ENCODE data around the gene XCR1. TPM values are rescaled to one million over a fixed set of nuclear protein-coding genes. Genes with fewer than 3 reads are reported as not detected.

The XCR1 gene
- total RNA-seq, 2 donors from 2014 or later: 0.14 to 0.37 TPM

DNA sequence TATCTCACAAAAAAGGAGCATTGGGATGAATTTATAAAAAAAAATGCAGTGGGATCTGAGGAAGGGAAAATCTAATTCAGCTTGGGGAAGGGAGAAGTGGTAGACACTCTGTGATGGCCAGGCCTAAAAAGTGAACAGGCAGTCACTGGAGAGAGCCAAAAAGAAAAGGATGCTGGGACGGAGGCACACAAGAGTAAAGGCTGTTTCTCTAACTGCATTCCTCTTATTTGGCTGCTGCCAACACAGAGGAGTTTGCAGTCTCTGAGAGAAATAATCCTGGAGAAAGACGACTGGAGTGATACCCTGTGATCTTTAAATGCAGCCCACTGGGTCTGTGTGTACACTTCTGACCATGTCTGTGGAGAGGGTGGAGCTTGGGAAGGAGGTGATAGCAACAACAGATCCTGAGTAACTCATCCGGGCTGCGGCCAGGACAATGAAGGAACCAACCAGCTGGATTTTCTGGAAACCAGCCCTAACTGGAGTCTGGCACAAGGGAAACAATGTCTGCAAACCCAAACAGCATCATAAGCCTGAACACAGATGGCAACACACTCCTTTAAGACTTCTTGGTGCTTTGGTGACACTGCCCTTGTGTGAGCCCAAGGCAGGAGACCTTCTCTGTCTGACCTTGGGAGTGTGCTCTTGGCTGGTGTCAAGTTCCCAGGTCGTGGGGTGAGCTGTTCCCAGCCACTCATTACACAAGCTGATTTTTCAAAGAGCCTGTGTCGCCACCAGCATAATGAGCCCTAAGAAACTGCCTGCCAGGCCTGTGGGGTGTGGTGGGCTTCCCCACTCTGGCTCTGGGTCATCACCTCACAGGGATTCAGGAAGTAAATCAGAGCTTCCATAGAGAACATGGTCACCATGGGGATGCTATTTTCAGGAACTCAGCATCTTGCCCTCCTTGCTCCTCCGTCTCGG is 39.7 kb downstream of the XCR1 start:
- DNase-seq (ENCODE audit: low spot score): peak; percentile 86
- intact Hi-C loops (cut with DNase I): no loop called here

DNA sequence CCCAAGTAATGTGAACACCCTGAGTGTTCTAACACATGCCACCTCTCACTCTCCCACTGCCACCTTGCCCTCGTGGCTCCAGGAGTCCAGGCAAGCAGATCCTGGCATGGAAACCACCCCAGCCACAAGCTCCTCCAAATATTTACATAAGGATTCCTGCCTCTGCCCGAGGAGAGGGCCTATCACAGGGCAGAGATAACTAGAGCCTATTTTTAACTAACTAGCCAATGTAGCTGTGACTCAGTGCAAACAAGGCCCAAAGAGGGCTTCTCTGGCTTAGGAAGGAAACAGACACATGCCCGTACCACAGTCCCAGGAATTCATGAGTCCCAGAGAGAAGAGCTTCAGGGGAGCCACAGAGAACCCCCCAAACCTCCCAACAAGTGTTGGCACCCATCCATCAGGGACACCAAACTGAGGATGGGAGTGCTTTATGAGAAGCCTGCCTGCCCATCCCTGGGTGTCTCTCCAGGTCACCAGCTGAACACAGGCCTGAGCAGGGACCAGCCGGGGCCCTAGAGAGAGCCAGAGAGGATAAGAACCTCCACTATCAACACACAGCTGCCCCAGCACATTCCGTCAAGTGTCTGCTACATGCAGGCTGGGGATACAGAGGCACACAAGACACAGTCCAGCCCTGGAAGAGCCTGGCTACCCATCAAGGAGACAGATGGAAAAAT is 40.8 kb downstream of the XCR1 start:
- intact Hi-C loops (cut with DNase I): no loop called here
- no peak for DNase-seq (ENCODE audit: low spot score)

DNA sequence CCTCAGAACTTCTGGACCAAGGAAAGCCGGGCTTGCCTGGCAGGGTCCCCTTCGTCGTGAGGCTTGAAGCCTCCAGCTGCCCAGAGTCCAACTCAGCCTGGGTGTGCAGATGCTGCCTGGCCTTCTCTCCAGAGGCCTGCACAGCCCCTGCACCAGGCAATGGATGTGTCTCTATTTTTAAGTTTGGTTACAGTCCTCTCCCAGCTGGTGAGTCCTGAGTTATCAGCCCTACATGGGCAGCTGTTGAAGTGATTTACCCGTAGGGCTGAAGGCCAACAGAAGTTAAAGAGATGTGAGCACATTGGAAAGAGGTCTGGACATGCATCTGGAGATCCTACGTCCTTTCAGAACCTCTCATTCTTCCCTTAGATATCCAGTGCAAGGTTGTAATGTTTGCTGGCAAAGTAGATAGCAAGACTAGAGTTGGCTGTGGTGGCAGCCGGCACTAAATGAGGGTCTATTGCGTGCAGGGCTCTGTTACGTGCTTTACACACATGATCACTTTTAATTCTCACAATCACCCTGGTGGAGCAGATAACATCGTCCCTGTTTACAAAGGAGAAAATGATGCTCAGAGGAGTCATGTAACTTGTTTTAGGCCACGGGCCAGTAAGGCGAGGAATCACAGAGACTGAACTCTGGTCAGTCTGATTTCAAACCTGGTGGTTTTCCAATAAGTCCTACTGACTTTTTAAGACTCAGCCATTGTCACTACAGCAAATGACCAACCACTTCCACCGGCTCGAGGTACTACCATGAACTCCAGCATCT is 41.6 kb downstream of the XCR1 start:
- no peak for DNase-seq (ENCODE audit: low spot score)
- intact Hi-C loops (cut with DNase I): no loop called here

DNA sequence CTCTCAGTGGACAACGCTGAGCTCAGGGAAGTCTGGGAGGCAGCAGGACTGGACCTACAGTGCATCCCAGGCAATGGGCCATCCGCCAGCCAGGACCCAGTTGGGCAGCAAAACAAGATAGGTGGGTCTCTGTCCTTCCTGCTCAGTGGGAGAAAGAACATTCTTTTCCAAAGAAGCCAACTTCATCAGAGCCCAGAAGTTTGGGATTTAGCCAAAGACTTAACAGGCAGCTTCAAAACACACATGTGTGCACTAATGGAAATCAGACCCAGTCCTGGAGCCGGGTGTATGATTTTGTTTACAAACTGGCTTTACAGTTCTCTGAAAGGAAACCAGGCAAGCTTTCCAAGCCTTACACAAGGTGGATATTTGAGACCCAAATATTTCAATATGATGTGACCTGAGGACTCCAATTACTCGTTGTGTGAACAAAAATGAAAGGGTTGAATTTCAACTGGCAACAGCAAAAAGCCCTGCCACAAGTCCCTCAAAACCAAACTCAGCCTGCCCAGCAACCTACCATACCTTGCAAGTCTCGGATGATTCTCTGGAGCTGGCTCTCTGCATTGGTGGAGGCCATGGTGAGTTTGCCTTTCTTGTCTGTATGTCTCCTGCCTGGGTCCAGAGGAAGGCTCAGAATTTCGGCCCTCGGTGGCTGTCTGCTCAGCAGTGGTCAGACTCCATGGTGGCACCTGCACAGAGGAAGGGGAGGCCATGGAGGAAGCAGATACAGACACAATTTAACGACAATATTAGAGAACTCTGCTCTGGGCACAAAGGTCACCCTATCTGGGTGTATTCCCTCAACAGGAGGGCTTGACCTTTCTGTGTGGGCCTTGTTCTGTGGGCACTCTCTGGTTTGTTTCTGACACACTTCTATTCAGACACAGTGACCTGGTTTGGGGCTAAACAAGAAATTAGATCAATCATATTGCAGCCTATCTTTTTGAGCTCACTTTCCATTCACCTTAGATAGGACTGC is 42.7 kb downstream of the XCR1 start:
- intact Hi-C loops (cut with DNase I): no loop called here
- no peak for DNase-seq (ENCODE audit: low spot score)

DNA sequence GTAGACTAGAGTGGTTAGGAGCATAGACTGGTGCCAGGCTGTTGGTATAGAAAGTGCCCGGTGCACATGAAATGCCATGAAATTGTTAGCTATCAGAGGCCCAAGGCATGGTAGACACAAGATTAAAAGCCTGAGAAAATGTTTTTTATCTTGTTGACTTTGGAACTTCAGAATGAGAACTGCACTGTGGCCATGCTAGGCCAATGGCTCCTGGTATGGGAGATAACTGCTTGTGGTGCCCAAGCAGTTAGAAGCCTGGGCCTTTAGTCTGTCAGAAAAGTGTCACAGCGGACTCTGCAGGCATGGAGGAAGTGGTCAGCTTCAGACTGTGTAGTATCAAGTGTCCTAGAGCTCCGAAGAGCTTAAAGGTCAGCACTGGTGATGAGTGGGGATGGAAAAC is 43.5 kb downstream of the XCR1 start:
- no peak for DNase-seq (ENCODE audit: low spot score)
- intact Hi-C loops (cut with DNase I): no loop called here

DNA sequence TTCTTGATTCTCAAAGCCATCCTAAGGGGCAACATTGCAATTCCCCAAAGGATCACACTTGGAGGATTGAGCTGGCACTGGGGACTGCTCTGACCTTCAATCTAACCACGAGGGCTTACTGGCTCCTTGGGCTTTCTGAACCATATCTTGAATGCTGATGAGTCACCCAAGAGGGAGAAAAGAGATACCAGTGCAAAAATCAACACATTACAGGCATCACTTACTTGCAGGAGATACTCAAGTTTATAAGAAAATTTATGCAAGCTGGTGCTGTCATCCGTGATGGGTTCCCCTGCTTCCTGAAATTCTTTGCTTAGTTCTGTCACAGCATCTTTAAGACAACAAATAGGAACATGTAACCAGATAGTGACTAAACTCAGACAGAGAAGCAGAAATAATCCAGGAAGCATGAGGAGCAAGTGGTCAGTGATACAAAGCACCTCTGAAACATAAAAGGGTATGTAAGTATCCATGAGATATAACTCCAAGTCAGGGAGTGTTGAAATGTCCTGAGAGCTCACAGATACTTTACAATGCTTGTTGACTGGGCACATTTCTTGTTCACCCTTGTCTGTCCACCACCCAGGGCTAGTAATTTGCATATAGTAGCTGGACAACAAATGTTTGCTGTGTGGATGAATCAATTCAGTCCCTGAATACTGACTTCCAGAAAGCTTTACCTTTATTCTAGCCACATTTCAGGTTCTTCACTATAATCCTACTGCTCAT is 45.8 kb downstream of the XCR1 start:
- DNase-seq (ENCODE audit: low spot score): no peak
- intact Hi-C loops (cut with DNase I): no loop called here

DNA sequence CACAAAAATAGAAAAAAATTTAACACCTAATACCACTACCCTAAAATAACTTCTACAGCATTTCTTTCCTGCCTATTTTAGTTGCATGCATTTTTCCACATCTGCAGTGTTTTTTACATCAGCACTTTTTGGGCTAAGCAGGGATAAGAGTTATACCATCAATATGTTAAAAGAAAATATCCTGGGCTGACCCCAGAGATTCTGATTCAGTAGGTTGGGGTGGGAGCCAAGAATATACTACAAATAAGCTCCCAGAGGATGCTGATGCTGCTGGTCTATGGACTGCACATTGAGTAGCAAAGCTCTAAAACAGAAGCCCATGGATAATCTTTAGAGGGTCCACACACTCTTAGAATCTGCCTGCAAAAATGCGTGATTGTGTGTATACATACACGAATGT is 46.5 kb downstream of the XCR1 start:
- no peak for DNase-seq (ENCODE audit: low spot score)
- intact Hi-C loops (cut with DNase I): no loop called here

DNA sequence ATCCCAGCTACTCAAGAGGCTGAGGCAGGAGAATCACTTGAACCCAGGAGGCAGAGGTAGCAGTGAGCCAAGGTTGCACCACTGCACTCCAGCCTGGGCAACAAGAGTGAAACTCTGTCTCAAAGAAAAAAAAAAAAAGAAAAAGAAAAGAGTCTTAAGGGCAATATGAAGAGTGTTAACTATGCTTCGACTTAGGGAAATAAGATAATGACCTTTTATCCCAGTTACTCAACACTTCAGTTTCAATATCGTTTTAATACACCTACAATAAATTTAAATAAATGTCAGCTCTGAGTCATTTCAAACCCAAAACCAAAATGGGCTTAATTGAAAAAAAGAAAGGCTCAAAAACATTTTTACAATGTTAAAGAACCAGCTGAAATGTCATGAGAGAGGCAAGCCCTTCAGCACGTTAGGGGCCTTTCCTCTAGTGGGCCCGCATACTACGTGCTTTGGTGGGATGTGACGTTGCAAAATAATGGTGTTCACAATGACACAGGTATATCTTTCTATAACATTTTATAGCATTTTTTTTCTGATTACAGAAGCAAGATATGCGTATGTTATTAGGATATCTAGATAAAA is 47.0 kb downstream of the XCR1 start:
- intact Hi-C loops (cut with DNase I): no loop called here

DNA sequence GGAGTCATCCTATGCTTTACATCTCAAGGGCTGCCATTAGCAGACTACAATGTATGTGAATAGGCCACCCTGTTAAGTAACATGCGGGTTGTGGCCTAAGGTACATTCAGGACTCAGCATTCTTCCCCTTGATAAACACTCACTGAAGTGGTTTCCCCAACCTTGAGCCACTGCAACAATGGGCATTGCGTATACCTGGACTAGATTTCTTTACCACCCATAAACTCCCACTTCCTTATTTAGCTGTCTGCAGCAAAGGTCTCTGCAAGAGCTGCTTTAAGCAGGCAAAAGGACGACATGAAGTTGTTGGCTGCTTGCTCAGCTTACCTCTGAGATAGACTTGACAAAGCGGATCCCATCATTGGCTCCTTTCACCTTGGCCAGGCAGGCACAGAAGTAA is 47.9 kb downstream of the XCR1 start:
- no peak for DNase-seq (ENCODE audit: low spot score)
- intact Hi-C loops (cut with DNase I): no loop called here

More for the DNA sequence above, 47.0 kb downstream of the XCR1 start:
- no peak for DNase-seq (ENCODE audit: low spot score)

DNA sequence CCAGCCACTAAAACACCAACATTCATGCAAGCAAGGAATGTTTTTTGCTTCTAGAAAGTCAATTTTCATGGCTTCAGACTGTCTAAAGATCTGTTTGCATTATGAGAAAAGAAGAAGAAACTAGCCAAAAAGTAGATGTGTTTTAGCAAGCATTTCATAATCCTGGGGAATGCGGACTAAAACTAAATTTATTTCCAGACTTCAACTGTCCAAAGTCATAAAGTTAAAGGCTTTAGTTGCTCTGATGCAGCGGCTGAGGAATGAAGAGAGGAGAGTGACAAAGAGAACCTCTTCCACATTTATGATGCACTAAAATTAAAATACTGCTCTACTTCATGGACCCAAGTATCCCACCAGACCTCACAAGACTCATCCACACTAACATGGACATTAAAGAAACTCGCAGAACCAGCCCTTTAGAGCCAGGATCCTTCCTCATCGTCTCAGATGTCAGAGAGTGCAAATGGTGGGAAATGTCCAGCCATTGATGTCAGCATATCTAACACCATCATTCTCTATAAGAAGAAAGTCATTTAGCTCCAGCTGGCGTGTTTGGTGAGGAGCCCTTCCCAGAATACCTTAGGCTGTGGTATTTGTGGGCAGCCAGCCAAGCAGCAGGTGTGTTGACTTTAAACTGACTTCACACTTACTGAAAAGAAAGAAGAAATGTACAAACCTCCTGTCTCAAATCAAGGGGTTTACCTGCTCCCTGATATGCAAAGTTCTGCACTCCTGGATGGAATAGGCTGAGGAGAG is 49.1 kb downstream of the XCR1 start:
- DNase-seq (ENCODE audit: low spot score): no peak
- intact Hi-C loops (cut with DNase I): no loop called here

DNA sequence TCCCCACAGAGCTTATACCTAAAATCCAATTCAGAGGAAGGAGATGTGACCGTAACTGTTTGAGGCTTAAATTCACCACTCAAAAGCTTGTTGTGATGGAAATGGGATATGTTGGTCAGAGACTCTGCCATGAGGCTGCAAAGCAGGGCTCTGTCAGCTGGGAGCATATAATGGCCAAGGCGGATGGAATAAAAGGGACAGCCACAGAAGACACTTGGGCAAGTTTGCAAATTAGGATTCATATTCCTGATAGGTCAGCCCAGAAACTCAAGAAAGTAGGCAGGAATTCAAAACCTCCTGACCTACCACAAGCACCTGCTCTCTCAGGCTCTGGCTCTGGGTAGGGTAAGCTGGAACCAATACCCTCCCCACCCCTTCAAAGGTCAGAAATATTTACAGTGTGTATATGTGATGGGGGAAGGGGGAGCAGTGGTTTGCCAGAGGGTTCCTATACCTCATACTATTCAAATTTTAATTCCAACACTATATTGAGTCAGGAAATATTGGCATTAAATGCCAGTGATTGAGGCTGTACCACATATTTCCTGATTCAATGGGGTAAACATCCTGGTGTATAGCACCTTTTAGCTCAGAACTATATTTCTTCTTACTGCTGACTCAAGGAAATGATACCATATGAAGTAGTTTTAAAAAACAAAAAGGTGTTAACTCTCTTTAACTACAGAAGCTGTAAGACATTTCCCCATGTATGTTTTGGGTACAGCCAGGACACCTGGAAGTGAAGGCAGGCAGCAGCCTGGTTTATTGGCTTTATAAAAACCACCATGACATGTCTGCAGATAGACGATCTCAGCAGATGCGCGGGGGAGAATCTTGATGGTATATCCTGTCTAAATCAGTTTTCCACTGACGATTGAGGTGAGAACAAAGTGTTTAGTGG is 50.8 kb downstream of the XCR1 start:
- intact Hi-C loops (cut with DNase I): no loop called here
- DNase-seq (ENCODE audit: low spot score): no peak

DNA sequence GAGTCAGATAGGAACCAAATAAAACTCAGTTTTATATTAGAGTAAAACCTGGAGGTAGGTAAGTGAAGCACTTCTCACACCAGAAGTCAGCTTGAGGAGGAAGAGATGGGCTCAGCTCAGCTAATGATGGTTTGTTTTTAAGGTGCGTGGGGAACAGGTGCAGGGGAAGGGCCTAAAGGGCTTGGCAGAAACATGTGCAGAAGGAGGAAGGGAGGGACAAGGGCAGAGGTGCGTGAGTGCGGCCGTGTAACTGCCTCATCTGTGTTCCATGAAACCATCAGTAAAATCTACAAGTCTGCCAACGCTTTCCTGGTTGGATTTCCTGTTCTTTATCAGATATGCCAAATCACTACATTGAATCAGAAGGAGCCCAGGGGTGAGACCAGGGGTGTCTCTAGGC is 51.6 kb downstream of the XCR1 start:
- intact Hi-C loops (cut with DNase I): no loop called here
- DNase-seq (ENCODE audit: low spot score): no peak

DNA sequence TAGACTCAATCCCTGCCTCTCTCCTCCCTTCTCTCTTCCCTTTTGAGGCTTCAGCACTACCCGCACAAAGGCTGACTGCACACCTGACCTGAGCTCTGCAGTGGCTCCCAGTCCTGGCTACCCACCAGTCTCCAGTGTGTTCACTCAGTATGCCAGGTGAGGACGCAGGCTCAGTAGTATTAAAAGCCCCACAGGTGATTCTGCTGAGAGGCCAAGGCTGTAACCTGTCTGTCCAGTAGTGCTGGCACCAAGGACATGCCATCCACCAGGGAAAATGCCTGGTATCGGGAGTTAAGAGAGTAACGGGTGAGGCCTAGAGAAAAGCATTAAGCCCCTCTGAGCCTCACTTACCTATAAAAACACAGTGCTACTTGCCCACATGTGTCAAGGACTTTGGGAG is 52.6 kb downstream of the XCR1 start:
- DNase-seq (ENCODE audit: low spot score): no peak
- intact Hi-C loops (cut with DNase I): no loop called here

DNA sequence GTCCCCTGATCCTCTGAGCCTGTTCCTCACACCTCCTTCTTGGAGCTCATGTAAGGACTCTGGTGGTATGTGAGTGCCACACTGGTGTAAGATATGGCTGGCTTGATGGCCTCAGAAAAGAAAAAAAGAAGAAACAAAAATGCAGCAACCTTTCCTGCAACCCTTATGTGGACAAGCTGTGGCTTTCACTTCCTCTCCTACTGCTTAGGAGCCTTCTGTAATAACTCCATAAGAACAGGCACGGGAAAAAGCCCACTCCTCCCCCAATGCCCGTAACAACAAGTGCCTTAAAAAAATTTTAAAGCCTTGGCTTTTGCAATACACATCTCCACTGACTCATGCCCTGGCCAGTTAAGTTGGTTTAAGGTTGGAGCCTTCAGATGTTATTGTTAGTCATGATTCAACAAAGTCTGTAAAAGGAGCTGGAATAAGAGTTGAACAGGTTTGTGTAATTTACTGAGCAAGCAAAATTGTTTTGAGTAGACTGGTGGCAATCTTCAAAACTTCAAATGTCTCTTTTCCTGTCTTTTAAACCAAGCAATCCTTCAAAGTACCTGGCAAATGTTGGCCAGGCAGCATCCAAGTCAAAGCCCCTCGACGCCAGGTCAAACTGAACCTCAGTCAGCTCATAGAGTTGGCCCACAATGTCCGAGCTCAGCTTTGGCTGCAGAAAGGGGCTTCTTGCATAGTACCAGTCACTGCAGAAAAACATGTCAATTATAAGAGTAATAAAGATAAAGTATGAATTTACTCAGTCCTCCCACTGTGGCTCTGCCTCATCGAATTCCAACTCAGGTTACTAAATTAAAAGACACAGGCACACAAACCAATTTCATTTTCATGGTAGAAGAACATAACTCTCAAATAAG is 54.5 kb downstream of the XCR1 start:
- no peak for DNase-seq (ENCODE audit: low spot score)
- intact Hi-C loops (cut with DNase I): no loop called here

DNA sequence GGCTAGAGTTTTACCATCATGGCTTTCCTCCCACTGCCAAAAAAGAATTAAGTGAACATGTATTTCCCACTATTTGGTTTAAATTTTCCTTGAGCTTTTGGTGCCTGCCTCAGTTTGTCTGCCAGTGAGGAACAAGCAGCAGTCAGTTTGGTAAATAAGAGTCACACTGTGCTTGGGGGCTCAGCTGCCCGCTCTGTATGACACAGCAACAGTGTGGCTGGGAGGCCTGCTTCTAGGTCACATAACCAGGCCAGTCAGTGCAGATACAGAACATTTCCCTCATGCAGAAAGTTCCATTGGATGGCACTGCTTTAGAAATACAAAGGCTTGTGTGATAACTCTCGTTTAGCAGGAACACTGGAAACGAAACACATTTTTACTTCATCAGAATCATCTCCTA is 57.3 kb downstream of the XCR1 start:
- intact Hi-C loops (cut with DNase I): no loop called here
- no peak for DNase-seq (ENCODE audit: low spot score)
